ENCODE results near the gene TPSAB1.

DNA sequence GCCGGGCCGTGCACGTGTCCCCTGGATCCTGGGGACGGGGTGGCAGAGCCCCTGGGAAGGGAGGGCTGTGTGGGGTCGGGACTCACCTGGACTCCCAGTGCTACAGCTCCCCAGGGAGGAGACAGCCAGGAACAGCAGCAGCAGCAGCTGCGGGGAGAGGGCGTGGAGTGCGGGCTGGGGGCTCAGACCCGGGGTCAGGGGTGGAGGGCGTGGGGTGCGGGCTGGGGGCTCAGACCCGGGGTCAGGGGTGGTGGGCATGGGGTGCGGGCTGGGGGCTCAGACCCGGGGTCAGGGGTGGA lies 36.0 kb downstream of the TPSAB1 start:
- TF ChIP-seq, protein P1, sequence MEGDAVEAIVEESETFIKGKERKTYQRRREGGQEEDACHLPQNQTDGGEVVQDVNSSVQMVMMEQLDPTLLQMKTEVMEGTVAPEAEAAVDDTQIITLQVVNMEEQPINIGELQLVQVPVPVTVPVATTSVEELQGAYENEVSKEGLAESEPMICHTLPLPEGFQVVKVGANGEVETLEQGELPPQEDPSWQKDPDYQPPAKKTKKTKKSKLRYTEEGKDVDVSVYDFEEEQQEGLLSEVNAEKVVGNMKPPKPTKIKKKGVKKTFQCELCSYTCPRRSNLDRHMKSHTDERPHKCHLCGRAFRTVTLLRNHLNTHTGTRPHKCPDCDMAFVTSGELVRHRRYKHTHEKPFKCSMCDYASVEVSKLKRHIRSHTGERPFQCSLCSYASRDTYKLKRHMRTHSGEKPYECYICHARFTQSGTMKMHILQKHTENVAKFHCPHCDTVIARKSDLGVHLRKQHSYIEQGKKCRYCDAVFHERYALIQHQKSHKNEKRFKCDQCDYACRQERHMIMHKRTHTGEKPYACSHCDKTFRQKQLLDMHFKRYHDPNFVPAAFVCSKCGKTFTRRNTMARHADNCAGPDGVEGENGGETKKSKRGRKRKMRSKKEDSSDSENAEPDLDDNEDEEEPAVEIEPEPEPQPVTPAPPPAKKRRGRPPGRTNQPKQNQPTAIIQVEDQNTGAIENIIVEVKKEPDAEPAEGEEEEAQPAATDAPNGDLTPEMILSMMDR (IDR thresholded peaks at IDR 0.05; ENCODE audit: insufficient read depth, low read depth, low read length), result no peak
- TF ChIP-seq EZH2 (IDR thresholded peaks at IDR 0.05; ENCODE audit: insufficient read depth, low read length), result no peak
